OCI-LY7 (cell line): ENCODE results near the gene RBL2. TPM values are rescaled to one million over a fixed set of nuclear protein-coding genes. Genes with fewer than 3 reads are reported as not detected.

Experiments used
- BruUV-seq: library from RNA; stranded (reverse); fragments of 400-500 nt; replicated peaks from 2 replicates; lab custom pipeline; 2021; lab: Mats Ljungman, UMichigan
- CTCF ChIA-PET: fragments of 300-600 bp; sonication (Branson Sonifier 250); formaldehyde crosslinking; loops from one replicate; lab custom pipeline; 2022; ENCODE audit warnings: antibody characterized with exemption; ENCODE audit not compliant: unreplicated experiment; lab: Charles Lee
- POLR2A ChIA-PET: fragments of 300-600 bp; sonication (Branson Sonifier 250); formaldehyde crosslinking; loops from one replicate; lab custom pipeline; 2022; ENCODE audit warnings: antibody characterized with exemption; lab: Charles Lee
- DNase-seq: peaks from one replicate; pipeline ENCODE4 v3.0.0-alpha.2; 2015; ENCODE audit warnings: low spot score
- H2AFZ ChIP-seq: fragments of 200-600 bp; sonication (generic), shearing (Covaris generic); 2 replicates; pipeline ENCODE4 v1.6.1; 2014; ENCODE audit warnings: mild to moderate bottlenecking, antibody characterized with exemption, low read length, moderate library complexity
- H3K27ac ChIP-seq: fragments of 200-600 bp; sonication (generic); 2 replicates; pipeline ENCODE4 v1.5.1; 2014; ENCODE audit warnings: mixed run types, low read depth, mild to moderate bottlenecking, moderate library complexity, low read length, inconsistent platforms; ENCODE audit not compliant: poor library complexity, severe bottlenecking
- H3K36me3 ChIP-seq: fragments of 200-600 bp; sonication (generic); 2 replicates; pipeline ENCODE4 v1.6.1; 2014; ENCODE audit warnings: mild to moderate bottlenecking, antibody characterized with exemption, low read length, moderate library complexity, mixed read lengths; ENCODE audit not compliant: insufficient read depth
- H3K4me1 ChIP-seq: fragments of 200-600 bp; sonication (generic); 2 replicates; pipeline ENCODE4 v1.5.1; 2014; ENCODE audit warnings: mild to moderate bottlenecking, low read length; ENCODE audit not compliant: insufficient read depth, poor library complexity, severe bottlenecking
- H3K4me2 ChIP-seq: fragments of 200-600 bp; sonication (generic); 2 replicates; pipeline ENCODE4 v1.6.1; 2014; ENCODE audit warnings: mild to moderate bottlenecking, low read length
- H3K4me3 ChIP-seq: fragments of 200-600 bp; sonication (generic); 2 replicates; pipeline ENCODE4 v1.5.1; 2014; ENCODE audit warnings: mild to moderate bottlenecking, low read depth, low read length; ENCODE audit not compliant: poor library complexity, severe bottlenecking
- H3K79me2 ChIP-seq: fragments of 200-600 bp; sonication (generic); 2 replicates; pipeline ENCODE4 v1.6.1; 2016; ENCODE audit warnings: low read depth, mild to moderate bottlenecking, low read length, moderate library complexity, mixed read lengths; ENCODE audit not compliant: insufficient read depth
- H3K9me2 ChIP-seq: fragments of 200-600 bp; sonication (generic); 2 replicates; pipeline ENCODE4 v1.6.1; 2016; ENCODE audit warnings: mild to moderate bottlenecking, low read length, mixed read lengths; ENCODE audit not compliant: insufficient read depth
- H3K9me3 ChIP-seq: fragments of 200-600 bp; sonication (generic); 2 replicates; pipeline ENCODE4 v1.6.1; 2014; ENCODE audit warnings: mild to moderate bottlenecking, mixed run types, low read length, mixed read lengths
- H4K20me1 ChIP-seq: fragments of 200-600 bp; sonication (generic); 2 replicates; pipeline ENCODE4 v1.6.1; 2014; ENCODE audit warnings: mild to moderate bottlenecking, antibody characterized with exemption, low read length, moderate library complexity, mixed read lengths; ENCODE audit not compliant: insufficient read depth
- EZH2phosphoT487 ChIP-seq: fragments of 200-600 bp; sonication (generic); IDR thresholded peaks from 2 replicates; pipeline ENCODE4 v1.6.1; 2018; ENCODE audit warnings: low read depth, borderline replicate concordance, mild to moderate bottlenecking, mixed run types, antibody characterized with exemption, low read length, moderate library complexity, mixed read lengths
- intact Hi-C: fragments of 100-400 bp; cut with micrococcal nuclease; formaldehyde crosslinking; loops from one replicate; pipeline ENCODE4 v1.10.0; 2022; ENCODE audit not compliant: unreplicated experiment
- total RNA-seq, 2 experiments: library from RNA; depleted of rRNA in 1 of 2; stranded (reverse); fragments of >200 nt in 1 of 2; shearing (Covaris generic) in 1 of 2; gene quantifications; 2 replicates each; pipeline ENCODE4 v1.2.3, GENCODE V29; 2014 to 2022
- TF ChIP-seq, protein P1 (sequence below): fragments of 200-600 bp; sonication (generic); conservative IDR thresholded peaks from 2 replicates; pipeline ENCODE4 v1.5.1; 2014; ENCODE audit warnings: mild to moderate bottlenecking, antibody characterized with exemption, low read length, moderate library complexity, mixed read lengths

RBL2 gene
- total RNA-seq, 2 experiments from 2014 or later = 51.1 to 69.0 TPM

- peaks cover under 1% of the 10 kb centered on the region; the same call in 1 of the 2 replicates for H3K36me3 ChIP-seq
- peaks cover 23% of the 10 kb centered on the region for H3K4me1 ChIP-seq
- TF ChIP-seq EZH2phosphoT487 = no peak
- TF ChIP-seq, protein P1, sequence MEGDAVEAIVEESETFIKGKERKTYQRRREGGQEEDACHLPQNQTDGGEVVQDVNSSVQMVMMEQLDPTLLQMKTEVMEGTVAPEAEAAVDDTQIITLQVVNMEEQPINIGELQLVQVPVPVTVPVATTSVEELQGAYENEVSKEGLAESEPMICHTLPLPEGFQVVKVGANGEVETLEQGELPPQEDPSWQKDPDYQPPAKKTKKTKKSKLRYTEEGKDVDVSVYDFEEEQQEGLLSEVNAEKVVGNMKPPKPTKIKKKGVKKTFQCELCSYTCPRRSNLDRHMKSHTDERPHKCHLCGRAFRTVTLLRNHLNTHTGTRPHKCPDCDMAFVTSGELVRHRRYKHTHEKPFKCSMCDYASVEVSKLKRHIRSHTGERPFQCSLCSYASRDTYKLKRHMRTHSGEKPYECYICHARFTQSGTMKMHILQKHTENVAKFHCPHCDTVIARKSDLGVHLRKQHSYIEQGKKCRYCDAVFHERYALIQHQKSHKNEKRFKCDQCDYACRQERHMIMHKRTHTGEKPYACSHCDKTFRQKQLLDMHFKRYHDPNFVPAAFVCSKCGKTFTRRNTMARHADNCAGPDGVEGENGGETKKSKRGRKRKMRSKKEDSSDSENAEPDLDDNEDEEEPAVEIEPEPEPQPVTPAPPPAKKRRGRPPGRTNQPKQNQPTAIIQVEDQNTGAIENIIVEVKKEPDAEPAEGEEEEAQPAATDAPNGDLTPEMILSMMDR = peak; percentile 42; the same call in 1 of the 2 replicates
- CTCF ChIA-PET = no interaction called here
- intact Hi-C loops = loop anchor here (1.0 to 5.0 kb wide), 4 partner anchors 47 to 447 kb away; no protein-coding TSS in a partner anchor
- no peaks in the 10 kb centered on the region for H3K79me2 ChIP-seq
- peak; percentile 47 for DNase-seq
- no peak overlapping the region for H2AFZ ChIP-seq
- BruUV-seq = TSS peak; percentile 92
- H3K9me2 ChIP-seq = no peaks in the 10 kb centered on the region
- H4K20me1 ChIP-seq = no peaks in the 10 kb centered on the region
- peak overlapping the region; percentile 96 for H3K4me2 ChIP-seq
- H3K27ac ChIP-seq = peak overlapping the region; percentile 49
- H3K9me3 ChIP-seq = no peaks in the 10 kb centered on the region
- H3K4me3 ChIP-seq = peak overlapping the region; percentile 74
- POLR2A ChIA-PET = interaction anchor here (0.6 to 2.2 kb wide), 13 partner anchors 9 to 622 kb away, joined by 3 to 9 read pairs (median 3); partner anchors contain the start of gene RBL2
These were observed 69.9 kb downstream of the RBL2 start for GRCh38 chr16:53503991-53504663.

- POLR2A ChIA-PET = interaction anchor here (0.6 to 2.2 kb wide), 7 partner anchors 9 to 448 kb away, joined by 3 to 9 read pairs (median 5); partner anchors contain the start of gene RBL2
These were observed 70.4 kb downstream of the RBL2 start for GRCh38 chr16:53504665-53505064.

More at GRCh38 chr16:53504665-53505064, 70.4 kb downstream of the RBL2 start:
- Histone ChIP-seq H4K20me1 (no peaks in the 10 kb centered on the region), H2AFZ (no peak overlapping the region), H3K4me2 (peak overlapping the region; percentile 96), H3K27ac (peak overlapping the region; percentile 49), H3K9me3 (no peaks in the 10 kb centered on the region), H3K9me2 (no peaks in the 10 kb centered on the region), H3K4me3 (peak overlapping the region; percentile 74), H3K36me3 (no peaks in the 10 kb centered on the region), H3K4me1 (peaks cover 23% of the 10 kb centered on the region), H3K79me2 (no peaks in the 10 kb centered on the region)
- intact Hi-C loops = loop anchor here (5.0 kb wide), 2 partner anchors 372 to 447 kb away; no protein-coding TSS in a partner anchor
- DNase-seq = no peak
- TF ChIP-seq, protein P1 = no peak
- CTCF ChIA-PET = no interaction called here
- no TSS peak for BruUV-seq
